Measurements from ENCODE around the gene CTBP1. TPM values are rescaled to one million over a fixed set of nuclear protein-coding genes. Genes with fewer than 3 reads are reported as not detected.

CTBP1 gene
- total RNA-seq, 1 donor = 246 TPM

- H4K20me1 ChIP-seq (ENCODE audit: insufficient read depth, low read length) = peaks cover 72% of the 10 kb centered on the region
These were observed 48.1 kb upstream of the CTBP1 start for GRCh38 chr4:1297023-1297395.

GRCh38 chr4:1296324-1297022 is 47.5 kb upstream of the CTBP1 start:
- Histone ChIP-seq H3K4me2 (ENCODE audit: insufficient read depth, low read length) (no peak overlapping the region), H4K20me1 (ENCODE audit: insufficient read depth, low read length) (peaks cover 74% of the 10 kb centered on the region)

More at GRCh38 chr4:1297023-1297395, 48.1 kb upstream of the CTBP1 start:
- Histone ChIP-seq H3K79me2 (ENCODE audit: insufficient read depth, low read length) (peaks cover 95% of the 10 kb centered on the region), H3K36me3 (ENCODE audit: insufficient read depth, low read length) (peaks cover 28% of the 10 kb centered on the region), H3K27ac (ENCODE audit: low read depth, low read length) (no peak overlapping the region), H3K4me1 (ENCODE audit: insufficient read depth, low read length) (peaks cover 12% of the 10 kb centered on the region), H2AFZ (ENCODE audit: low read length) (no peak overlapping the region), H3K4me3 (ENCODE audit: insufficient read depth, low read length) (no peak overlapping the region), H3K4me2 (ENCODE audit: insufficient read depth, low read length) (no peak overlapping the region), H3K9me3 (ENCODE audit: low read depth, low read length) (no peaks in the 10 kb centered on the region), H3K27me3 (ENCODE audit: insufficient read depth, low read length) (no peaks in the 10 kb centered on the region)
- DNase-seq (ENCODE audit: insufficient read length, low spot score, missing footprints) = peak; percentile 43
- TF ChIP-seq CTCF (IDR thresholded peaks at IDR 0.05; ENCODE audit: extremely low read depth, low read depth, low read length) = no peak

GRCh38 chr4:1295405-1296055 is 46.6 kb upstream of the CTBP1 start:
- TF ChIP-seq CTCF (IDR thresholded peaks at IDR 0.05; ENCODE audit: extremely low read depth, low read depth, low read length) = no peak
- H2AFZ ChIP-seq (ENCODE audit: low read length) = no peak overlapping the region
- H4K20me1 ChIP-seq (ENCODE audit: insufficient read depth, low read length) = peaks cover 74% of the 10 kb centered on the region
- peak overlapping the region; percentile 58 for H3K27ac ChIP-seq (ENCODE audit: low read depth, low read length)
- H3K4me1 ChIP-seq (ENCODE audit: insufficient read depth, low read length) = peaks cover 27% of the 10 kb centered on the region
- H3K9me3 ChIP-seq (ENCODE audit: low read depth, low read length) = no peaks in the 10 kb centered on the region
- peaks cover 26% of the 10 kb centered on the region for H3K36me3 ChIP-seq (ENCODE audit: insufficient read depth, low read length)
- no peak overlapping the region for H3K4me2 ChIP-seq (ENCODE audit: insufficient read depth, low read length)
- peak; percentile 50 for DNase-seq (ENCODE audit: insufficient read length, low spot score, missing footprints)
- peaks cover 95% of the 10 kb centered on the region for H3K79me2 ChIP-seq (ENCODE audit: insufficient read depth, low read length)
- H3K27me3 ChIP-seq (ENCODE audit: insufficient read depth, low read length) = no peaks in the 10 kb centered on the region
- no peak overlapping the region for H3K4me3 ChIP-seq (ENCODE audit: insufficient read depth, low read length)

More at GRCh38 chr4:1296324-1297022, 47.5 kb upstream of the CTBP1 start:
- peaks cover 31% of the 10 kb centered on the region for H3K36me3 ChIP-seq (ENCODE audit: insufficient read depth, low read length)
- no peak overlapping the region for H2AFZ ChIP-seq (ENCODE audit: low read length)
- no peaks in the 10 kb centered on the region for H3K27me3 ChIP-seq (ENCODE audit: insufficient read depth, low read length)
- peaks cover 18% of the 10 kb centered on the region for H3K4me1 ChIP-seq (ENCODE audit: insufficient read depth, low read length)
- no peak overlapping the region for H3K27ac ChIP-seq (ENCODE audit: low read depth, low read length)
- no peaks in the 10 kb centered on the region for H3K9me3 ChIP-seq (ENCODE audit: low read depth, low read length)
- H3K4me3 ChIP-seq (ENCODE audit: insufficient read depth, low read length) = no peak overlapping the region
- peak; percentile 78 for DNase-seq (ENCODE audit: insufficient read length, low spot score, missing footprints)
- TF ChIP-seq CTCF (IDR thresholded peaks at IDR 0.05; ENCODE audit: extremely low read depth, low read depth, low read length) = no peak
- H3K79me2 ChIP-seq (ENCODE audit: insufficient read depth, low read length) = peaks cover 95% of the 10 kb centered on the region

- H3K27me3 ChIP-seq (ENCODE audit: insufficient read depth, low read length) = no peaks in the 10 kb centered on the region
- H3K4me3 ChIP-seq (ENCODE audit: insufficient read depth, low read length) = no peak overlapping the region
- H3K9me3 ChIP-seq (ENCODE audit: low read depth, low read length) = no peaks in the 10 kb centered on the region
- peak; percentile 83 for DNase-seq (ENCODE audit: insufficient read length, low spot score, missing footprints)
- no peak overlapping the region for H2AFZ ChIP-seq (ENCODE audit: low read length)
- peaks cover 22% of the 10 kb centered on the region for H3K36me3 ChIP-seq (ENCODE audit: insufficient read depth, low read length)
- no peak for TF ChIP-seq CTCF (IDR thresholded peaks at IDR 0.05; ENCODE audit: extremely low read depth, low read depth, low read length)
- peaks cover 29% of the 10 kb centered on the region for H3K4me1 ChIP-seq (ENCODE audit: insufficient read depth, low read length)
- H3K4me2 ChIP-seq (ENCODE audit: insufficient read depth, low read length) = no peak overlapping the region
- H3K27ac ChIP-seq (ENCODE audit: low read depth, low read length) = peak overlapping the region; percentile 58
- H3K79me2 ChIP-seq (ENCODE audit: insufficient read depth, low read length) = peaks cover 95% of the 10 kb centered on the region
- peaks cover 69% of the 10 kb centered on the region for H4K20me1 ChIP-seq (ENCODE audit: insufficient read depth, low read length)
These were observed 46.0 kb upstream of the CTBP1 start for GRCh38 chr4:1294891-1295290.
